ENCODE results near the gene CFTR.
"Not testable (repeated sequence)": the region's sequence is repeated elsewhere in the genome, so short reads cannot be mapped to it uniquely, and the experiment has no call there.

The CFTR gene

DNA sequence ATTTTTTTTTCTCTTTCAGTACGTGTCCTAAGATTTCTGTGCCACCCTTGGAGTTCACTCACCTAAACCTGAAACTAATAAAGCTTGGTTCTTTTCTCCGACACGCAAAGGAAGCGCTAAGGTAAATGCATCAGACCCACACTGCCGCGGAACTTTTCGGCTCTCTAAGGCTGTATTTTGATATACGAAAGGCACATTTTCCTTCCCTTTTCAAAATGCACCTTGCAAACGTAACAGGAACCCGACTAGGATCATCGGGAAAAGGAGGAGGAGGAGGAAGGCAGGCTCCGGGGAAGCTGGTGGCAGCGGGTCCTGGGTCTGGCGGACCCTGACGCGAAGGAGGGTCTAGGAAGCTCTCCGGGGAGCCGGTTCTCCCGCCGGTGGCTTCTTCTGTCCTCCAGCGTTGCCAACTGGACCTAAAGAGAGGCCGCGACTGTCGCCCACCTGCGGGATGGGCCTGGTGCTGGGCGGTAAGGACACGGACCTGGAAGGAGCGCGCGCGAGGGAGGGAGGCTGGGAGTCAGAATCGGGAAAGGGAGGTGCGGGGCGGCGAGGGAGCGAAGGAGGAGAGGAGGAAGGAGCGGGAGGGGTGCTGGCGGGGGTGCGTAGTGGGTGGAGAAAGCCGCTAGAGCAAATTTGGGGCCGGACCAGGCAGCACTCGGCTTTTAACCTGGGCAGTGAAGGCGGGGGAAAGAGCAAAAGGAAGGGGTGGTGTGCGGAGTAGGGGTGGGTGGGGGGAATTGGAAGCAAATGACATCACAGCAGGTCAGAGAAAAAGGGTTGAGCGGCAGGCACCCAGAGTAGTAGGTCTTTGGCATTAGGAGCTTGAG is at the start of gene CFTR:
TSS of gene CFTR (plus strand) at position 801 of the 830 bp plus-strand sequence. CDS start 70 bp downstream, outside the sequence.
- peak in 11 of 51 donors; percentile 1 to 24 (median 3) for DNase-seq

DNA sequence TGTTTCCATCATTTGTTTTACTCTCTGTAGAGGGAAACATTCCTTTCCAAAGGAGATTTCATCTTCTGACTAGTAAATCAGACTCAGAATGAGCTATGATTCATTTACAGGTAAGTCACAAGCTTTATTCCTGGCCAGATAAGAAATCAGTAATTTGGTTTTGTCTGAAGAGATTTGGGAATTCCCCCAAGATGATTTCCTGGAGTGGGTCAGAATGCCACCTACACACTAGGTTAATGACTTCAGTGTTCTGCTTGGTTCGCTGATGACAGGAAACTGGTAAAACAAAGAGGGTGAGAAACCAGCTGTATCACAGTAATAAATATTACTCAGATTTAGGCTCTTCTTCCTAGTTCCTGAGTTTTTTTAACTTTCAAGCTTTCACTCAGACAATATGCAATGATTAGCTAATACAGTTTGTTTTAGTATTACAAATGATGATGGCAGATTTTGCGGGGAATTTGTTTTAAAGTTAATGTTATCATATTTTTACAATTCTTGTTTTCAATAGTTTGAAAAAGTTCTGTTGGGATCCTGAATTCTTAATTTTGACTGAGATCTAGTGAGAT is 44.3 kb upstream of the CFTR start:
- no peak for DNase-seq

DNA sequence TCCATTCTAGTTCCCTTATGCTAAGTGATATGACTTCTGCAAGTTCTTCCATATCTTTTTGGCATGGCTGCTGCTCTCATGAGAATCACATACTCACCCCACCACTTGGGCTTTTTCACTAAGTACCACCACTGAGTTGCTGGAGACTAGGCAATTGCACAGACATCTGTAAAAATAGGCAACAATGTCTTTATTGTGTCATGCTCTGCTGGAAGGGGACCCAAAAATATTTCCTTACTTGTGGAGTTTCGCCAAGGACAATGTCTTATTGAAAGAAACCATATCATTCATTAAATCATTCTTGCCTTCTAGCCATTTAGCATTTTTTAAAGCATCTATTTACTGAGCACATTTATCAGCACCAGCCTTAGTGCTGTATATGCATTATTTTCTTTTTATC is 35.2 kb upstream of the CFTR start:
- no peak for DNase-seq

DNA sequence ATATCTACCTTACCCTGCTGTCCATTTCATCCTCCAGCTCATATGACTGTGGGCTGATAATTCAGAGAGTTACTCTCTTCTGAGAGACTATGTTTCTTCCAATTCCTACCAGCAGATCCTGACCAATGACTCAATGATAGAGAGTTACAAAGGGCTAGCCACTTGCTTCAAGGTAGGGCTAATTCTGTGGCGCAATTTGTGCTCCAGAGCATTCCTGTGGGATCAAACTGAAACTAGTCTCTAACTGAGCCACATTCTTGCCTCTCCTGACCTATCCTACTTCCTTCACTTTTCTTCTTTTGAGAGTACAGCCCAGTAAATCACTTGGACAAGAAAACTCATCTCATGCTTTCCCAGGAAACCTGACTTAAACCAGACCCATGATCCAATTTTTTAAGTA is 34.6 kb upstream of the CFTR start:
- no peak for DNase-seq

GRCh38 chr7:117446220-117446815 is 33.5 kb upstream of the CFTR start:
- no peak for DNase-seq

DNA sequence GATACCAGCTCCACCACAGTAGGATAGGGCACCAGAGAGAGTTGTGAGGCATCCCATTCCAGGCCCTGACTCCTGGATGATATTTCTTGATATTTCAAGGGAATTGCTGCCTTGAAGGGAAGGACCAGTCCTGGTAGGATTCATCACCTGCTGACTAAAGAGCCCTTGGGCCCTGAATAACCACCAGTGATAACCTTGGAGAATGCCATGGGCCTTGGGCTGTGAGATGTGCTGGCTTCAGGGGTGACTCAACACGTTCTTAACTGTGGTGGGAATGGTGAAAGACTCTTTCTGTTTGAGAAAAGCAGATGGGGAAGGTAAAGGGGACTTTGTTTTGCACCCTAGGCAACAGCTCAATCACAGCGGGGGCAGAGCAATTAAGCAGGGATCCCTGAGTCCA is 31.2 kb upstream of the CFTR start:
- no peak for DNase-seq

- no peak for DNase-seq
These were observed 20.7 kb upstream of the CFTR start for GRCh38 chr7:117458977-117459583.

- DNase-seq: no peak
These were observed 20.1 kb upstream of the CFTR start for GRCh38 chr7:117459735-117460134.

DNA sequence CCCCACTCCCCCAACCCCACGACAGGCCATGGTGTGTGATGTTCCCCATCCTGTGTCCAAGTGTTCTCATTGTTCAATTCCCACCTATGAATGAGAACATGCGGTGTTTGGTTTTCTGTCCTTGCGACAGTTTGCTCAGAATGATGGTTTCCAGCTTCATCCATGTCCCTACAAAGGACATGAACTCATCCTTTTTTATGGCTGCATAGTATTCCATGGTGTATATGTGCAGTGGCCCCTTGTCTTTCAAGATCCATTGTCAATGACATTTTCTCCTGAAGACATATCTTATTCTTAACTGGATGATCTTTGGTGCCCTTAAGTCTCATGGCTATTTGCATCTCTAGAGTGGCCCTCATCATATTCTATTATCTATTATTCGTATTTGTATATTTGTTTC is 19.0 kb upstream of the CFTR start:
- DNase-seq: not testable (repeated sequence)

DNA sequence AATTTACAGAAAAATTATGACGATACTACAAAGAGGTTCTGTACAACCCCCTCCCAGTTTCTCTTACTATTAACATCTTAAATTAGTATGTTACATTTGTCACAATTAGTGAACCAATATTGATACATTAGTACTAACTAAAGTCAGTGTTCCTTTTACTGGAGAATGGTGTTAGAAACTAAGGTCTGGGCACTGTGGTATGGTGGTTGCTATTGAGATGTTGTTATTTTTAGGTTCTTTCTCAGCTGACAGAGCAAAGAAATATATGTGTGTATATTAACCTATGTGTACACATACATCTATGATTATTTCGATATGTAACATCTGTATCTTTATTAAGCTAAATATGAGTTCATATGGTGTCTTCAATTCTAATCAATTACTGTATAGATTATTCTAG is 11.7 kb upstream of the CFTR start:
- DNase-seq: no peak

DNA sequence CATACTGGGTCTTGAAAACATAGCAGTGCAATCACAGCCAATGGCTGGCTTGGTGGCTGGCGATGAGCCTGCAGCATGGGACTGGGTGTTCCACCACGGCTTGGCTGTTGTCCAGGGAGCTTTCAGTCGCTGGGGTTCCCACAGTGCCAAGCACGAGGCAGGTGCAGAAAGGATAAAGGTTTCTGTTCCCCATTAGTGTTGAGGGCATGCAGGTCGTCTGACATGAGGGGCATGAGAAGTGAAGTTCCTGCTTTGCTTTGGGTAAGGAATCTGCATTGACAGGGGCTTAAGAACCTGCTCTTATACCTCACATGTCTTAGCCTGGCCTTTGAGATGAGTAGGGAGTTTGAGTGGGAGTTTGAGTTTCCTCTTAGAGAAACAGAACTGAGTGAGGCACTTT is 9.0 kb upstream of the CFTR start:
- peak in 3 of 51 donors; percentile 0 to 3 (median 1) for DNase-seq

DNA sequence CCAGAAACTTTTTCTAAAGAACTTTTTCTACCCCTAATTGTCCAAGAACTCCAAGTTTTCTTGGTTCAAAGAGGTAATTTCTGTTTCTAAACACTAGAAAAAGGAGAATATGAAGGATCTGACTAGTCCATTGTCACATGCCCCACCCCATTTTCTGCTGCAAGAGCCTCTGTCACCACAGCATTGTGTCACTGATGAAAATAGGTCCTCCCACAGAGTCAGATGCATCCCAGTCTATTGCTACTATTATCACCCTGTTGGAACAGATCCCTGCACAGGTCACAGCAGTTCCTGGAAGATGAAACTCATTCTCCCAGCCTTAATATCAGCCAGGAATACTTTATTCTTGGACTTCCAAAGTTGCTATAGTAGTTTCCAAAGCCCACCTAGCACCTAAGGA is 7.5 kb upstream of the CFTR start:
- no peak for DNase-seq

- no peak for DNase-seq
These were observed 3.1 kb upstream of the CFTR start for GRCh38 chr7:117476557-117477215.

DNA sequence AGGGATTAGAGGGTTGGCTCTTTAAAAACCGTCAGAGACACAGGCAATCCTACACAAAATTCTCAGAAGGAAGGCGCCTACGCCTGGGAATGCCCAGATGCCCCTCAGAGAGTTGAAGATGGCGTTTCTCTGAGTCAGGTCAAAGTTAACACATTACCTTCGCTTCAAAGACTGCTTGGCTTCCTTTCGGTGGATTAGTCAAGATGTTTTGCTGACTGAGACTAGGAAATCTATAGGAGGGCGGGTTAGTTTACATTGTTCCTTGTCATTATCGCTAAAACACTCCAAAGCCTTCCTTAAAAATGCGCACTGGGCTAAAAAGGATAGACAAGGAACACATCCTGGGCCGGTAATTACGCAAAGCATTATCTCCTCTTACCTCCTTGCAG is 995 bp upstream of the CFTR start:
- DNase-seq: no peak

DNA sequence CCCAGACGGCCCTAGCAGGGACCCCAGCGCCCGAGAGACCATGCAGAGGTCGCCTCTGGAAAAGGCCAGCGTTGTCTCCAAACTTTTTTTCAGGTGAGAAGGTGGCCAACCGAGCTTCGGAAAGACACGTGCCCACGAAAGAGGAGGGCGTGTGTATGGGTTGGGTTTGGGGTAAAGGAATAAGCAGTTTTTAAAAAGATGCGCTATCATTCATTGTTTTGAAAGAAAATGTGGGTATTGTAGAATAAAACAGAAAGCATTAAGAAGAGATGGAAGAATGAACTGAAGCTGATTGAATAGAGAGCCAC is 184 bp downstream of the CFTR start:
- peak in 1 of 51 donors; percentile 1 for DNase-seq

- no peak for DNase-seq
These were observed 1.2 kb downstream of the CFTR start for GRCh38 chr7:117480978-117481377.

- DNase-seq: no peak
These were observed 5.3 kb downstream of the CFTR start for GRCh38 chr7:117485118-117485620.

- no peak for DNase-seq
These were observed 9.2 kb downstream of the CFTR start for GRCh38 chr7:117489016-117489415.

DNA sequence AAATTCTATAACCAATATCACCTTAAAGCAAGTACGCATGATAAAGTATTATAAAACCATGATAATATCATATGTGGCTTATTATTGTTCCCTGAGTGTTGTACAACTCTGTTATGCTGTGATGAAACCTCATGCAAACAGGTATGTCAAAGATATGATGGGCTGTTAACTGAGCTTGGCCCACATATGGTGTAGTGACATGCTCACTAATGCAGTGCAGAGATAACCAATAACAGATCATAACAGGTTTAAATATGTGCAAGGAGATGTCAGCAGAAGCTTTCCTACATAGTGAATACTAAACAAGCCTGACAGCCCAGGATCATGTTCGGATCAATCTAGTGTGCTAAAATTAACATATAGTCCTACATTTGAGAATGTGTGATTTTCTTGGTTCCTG is 9.6 kb downstream of the CFTR start:
- DNase-seq: no peak

DNA sequence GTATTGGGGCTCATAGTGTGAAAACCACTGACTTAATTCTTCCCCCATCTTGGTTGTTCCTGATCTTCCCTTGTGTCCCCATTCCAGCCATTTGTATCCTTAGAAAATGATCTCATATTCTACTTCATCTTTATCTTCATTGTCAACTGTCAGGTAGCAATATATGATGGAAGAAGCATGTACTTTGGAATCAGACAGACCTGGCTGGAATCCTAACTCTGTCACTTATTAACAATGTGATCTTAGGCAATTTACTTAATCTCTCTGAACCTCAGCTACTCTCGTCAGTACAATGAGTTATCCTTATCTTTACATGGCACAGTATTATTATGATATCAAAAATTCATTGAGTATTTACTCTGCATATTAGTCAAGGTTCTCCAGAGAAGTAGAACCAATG is 10.1 kb downstream of the CFTR start:
- no peak for DNase-seq

- no peak for DNase-seq
These were observed 12.8 kb downstream of the CFTR start for GRCh38 chr7:117492649-117493048.

- DNase-seq: no peak
These were observed 13.6 kb downstream of the CFTR start for GRCh38 chr7:117493460-117493859.

Measured in hypothalamus (tissue), 51 donors.